ENCODE results near the gene AFAP1L2.
A peak's percentile ranks its signal among the peaks of the same experiment; 100 is the strongest.

AFAP1L2 gene

DNA sequence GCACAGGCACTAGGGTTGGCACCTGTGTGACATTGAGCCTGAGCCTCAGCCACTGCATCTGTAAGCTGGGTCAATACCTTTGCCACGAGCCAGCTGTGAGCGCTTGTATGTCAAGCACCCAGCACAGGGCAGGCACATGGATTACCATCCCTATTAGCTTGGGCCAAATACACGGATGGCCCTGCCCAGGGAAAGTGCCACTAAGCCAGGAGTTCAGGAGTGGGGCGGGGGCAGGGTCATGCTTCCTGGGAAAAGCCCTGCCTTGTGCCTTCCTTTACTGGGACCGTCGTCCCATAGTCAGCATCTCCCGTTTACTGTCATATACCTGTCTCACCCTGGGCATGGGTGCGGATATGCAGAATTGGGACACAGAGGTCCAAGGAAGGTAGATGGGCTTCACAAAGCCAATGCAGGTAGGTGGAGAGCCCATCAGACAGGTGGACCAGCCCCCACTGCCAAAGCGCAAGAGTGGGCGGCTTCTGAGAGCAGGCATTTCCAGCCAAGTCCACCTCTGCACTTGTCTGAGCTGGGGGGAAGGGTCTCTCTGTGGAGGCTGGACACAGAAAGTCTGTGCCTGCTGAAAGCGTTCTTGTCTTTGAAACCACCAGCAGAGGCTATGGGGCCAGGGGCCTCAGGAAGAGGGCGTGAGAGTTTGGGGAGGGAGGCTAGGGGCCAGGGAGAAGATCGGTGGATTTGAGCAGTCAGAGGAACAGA, 92.6 kb downstream of the AFAP1L2 start:
- DNase-seq (ENCODE audit: low read depth): no peak

DNA sequence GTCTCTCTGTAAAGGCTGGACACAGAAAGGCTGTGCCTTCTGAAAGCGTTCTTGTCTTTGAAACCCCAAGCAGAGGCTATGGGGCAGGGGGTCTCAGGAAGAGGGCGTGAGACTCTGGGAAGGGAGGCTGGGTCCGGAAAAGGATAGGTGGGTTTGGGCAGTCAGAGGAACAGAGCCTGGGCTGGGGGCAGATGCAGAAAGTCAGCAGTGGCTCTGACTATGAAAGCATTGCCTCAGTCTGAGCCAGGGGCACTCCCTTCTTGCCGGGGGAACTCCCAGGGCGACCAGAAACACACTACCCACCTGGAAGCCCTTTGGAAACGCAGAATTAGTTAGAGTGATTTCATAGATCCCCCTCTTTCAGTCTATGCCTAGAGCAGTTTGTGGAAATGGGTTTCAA, 93.3 kb downstream of the AFAP1L2 start:
- no peak for DNase-seq (ENCODE audit: low read depth)

DNA sequence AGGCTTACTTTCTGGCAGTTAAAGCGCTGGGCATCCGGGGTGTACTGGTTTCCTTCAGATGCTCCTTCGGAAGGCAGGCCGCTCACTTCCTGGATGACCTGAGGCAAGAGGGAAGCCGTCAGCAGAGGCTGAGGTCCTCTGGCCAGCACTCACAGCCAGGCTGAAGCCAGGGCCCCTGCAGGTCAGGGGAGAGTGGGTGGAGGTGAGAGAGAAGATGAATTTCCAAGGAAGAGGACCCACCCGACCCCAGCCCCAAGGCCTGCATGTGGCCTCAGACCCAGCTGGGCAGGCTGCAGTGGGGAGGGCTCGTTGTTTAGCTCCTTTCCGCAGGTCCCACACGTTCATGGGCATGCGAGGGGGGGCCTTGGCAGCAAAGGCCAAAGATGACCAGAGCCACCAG, 94.0 kb downstream of the AFAP1L2 start:
- no peak for DNase-seq (ENCODE audit: low read depth)

DNA sequence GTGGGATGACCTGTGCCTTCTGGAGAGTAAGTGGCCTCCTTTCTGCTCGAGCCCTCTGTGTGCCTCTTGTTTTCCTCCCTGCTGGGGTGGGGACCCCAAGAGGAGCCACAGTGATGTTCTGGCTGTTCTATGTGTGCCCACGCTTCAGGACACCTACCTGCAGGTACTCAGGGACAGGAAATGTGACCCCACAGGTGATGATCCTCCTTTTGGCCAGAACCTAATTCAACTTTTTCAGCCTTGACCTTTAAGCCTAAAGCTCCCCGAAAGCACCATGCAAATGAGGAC, 95.0 kb downstream of the AFAP1L2 start:
- DNase-seq (ENCODE audit: low read depth): no peak

DNA sequence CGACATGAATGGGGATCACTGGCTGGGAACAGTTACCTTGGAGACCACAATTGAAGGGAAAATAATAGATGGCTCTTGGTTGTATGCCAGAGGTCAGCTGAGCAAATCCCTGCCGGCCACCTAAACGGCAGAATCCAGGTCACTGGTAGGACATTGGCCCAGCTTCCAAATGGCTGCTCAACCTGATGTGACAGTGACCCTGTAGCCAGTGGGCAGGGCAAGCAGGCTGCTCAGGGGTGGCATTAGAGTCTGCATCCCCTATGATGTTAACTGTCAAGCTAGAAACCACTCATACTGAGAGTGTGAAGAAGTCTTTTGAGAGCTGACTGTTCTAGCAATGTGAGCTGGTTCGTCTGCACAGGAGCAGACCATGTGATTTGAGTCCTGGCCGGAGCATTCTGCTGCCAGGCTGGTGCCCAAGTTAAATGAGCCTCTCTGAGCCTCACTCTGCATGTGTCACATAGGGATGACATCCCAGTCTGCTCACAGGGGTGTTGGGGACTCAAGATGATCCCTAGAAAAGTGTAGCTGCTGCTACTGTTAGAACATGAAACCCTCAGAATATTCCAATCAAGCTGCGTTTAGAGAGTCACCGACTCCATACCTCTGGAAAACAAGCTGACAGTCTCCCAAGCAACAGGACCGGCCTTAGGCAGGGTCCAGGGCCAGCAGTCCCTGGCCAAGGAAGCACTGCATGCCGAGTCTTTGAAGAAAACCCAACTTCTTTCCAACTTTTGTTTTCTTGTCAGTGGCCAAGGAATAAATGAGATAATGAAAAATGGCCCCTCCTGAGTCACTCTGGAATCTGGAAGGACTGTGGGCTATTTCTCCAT, 95.6 kb downstream of the AFAP1L2 start:
- no peak for DNase-seq (ENCODE audit: low read depth)

DNA sequence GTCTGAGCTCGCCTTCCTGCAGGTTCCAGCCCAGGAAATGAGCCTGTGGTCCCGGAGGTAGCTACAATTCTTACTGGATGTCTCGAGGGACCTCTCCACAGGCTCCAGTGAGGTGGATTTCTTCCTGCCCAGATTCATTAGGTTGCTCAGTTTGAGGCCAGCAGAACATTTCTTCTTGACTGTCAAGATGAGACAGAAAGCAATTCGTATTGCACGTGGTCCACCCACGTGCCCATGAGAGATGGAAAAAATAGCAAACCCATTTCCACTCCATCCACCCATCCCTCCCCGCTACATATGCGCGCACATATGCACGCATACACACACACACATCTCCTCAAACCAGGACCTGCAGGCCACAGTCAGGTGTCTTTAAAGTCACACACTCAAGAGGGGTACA, 96.6 kb downstream of the AFAP1L2 start:
- DNase-seq (ENCODE audit: low read depth): no peak

DNA sequence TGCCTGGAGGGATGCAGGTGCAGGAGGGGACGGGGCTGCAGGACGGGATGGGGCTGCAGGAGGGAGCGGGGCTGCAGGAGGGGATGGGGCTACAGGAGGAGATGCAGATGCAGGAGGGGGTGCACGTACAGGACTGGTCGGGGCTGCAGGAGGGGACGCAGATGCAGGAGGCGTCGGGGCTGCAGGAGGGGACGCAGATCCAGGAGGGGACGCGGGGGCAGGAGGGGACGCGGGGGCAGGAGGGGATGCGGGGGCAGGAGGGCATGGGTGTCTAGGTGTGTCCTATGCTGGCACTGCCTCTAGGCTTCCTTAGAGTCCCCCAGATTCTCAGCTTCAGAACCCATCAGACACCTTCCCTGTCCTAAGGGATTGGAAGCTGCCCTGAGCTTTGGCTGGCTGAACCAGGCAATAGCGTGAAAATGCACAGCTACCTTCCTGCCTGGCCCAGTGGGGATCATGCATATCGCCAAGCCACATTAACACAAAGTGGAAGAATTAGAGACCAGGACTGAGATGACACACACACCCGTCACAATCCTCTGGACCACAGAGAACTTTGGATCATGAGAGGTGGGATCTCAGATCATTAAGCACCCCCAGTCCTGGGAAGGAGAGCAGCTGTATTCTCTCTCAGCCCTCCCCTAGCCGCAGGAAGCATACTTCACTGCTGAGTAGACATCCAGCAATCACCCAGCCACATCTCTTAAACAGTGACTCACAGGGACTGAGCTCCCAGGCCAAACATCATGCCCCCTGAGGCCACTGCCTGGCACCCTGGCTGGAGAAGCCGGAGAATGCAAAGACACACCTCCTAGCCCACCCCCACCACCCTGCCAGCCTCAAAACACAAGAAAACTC, 98.0 kb downstream of the AFAP1L2 start:
- DNase-seq (ENCODE audit: low read depth): no peak

DNA sequence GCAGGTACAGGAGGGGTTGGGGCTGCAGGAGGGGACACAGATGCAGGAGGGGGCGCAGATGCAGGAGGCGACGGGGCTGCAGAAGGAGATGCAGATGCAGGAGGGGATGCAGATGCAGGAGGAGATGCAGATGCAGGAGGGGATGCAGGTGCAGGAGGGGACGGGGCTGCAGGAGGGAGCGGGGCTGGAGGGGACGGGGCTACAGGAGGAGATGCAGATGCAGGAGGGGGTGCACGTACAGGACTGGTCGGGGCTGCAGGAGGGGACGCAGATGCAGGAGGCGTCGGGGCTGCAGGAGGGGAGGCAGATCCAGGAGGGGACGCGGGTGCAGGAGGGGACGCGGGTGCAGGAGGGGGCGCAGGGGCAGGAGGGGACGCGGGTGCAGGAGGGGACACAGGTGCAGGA, 98.8 kb downstream of the AFAP1L2 start:
- DNase-seq (ENCODE audit: low read depth): no peak

DNA sequence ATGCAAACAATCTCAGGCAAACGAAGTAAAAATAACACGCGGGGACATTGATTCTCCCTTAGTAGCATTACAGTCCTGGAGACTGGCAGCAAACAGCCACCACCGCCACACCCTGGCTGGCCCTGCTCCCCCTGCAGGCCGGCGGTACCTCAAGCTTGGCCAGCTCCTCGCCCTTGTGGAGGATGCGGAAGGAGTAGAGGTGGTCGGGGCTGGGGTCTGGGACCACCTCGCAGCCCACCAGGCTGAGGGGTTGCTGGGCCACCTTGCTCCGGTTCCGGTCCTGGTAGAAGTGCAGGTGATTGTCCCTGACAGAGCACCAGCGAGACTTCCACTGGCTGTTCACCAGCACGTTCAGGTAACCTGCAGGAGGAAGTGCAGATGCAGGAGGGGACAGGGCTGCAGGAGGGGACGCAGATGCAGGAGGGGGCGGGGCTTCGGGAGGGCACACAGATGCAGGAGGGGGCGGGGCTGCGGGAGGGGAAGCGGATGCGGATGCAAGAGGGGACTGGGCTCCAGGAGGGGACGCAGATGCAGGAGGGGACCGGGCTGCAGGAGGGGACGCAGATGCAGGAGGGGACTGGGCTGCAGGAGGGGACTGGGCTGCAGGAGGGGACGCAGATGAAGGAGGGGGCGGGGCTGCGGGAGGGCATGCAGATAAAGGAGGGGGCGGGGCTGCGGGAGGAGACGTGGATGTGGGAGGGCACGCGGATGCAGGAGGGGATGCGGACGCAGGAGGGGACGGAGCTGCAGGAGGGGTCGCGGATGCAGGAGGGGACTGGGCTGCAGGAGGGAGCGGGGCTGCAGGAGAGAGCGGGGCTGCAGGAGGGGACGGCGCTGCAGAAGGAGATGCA, 99.5 kb downstream of the AFAP1L2 start:
- DNase-seq (ENCODE audit: low read depth): peak; percentile 29

DNA sequence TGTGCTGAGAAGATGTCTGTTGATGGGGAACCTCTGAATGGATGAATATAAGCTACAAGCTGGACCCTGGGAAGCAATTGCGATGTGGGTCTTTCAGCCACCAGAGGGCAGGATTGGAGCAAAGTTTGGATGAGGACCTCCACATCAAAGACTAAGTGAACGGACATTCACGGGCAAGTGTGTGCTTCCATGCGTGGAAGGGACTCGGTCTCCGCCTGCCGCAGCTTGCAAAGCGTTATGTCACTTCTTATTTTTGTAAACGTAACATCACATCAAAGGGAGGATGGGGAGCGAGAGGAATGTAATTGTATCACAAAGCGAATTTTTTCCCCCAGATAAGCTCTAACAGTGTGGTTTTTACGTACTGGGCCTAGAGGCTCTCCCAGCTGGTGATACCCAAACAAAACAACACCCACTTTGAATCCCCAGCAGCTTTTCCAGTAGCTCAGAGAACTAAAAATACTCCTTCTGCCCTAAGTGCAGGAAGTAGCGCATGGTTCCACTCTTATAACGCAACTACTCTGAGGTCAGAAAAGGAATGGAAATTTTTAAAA, 100.2 kb downstream of the AFAP1L2 start:
- DNase-seq (ENCODE audit: low read depth): peak; percentile 55

DNA sequence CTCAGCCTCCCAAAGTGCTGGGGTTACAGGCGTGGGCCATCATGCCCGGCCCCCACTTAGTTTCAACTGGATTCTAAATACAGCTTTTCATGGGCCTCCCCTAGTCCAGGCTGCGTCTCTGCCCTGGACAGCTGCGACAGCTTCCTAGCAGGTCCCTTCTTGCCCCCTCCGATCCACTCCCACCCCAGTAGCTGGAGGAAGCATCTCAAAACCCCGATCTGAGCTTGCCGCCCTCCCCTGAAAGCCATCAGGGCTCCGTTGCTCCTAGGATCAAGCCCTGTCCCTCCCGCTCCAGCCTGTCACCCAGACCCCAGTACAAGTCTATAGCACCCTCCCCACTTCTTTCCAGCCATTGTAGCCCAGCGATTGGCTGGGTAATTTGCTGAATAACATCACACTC, 100.7 kb downstream of the AFAP1L2 start:
- no peak for DNase-seq (ENCODE audit: low read depth)

DNA sequence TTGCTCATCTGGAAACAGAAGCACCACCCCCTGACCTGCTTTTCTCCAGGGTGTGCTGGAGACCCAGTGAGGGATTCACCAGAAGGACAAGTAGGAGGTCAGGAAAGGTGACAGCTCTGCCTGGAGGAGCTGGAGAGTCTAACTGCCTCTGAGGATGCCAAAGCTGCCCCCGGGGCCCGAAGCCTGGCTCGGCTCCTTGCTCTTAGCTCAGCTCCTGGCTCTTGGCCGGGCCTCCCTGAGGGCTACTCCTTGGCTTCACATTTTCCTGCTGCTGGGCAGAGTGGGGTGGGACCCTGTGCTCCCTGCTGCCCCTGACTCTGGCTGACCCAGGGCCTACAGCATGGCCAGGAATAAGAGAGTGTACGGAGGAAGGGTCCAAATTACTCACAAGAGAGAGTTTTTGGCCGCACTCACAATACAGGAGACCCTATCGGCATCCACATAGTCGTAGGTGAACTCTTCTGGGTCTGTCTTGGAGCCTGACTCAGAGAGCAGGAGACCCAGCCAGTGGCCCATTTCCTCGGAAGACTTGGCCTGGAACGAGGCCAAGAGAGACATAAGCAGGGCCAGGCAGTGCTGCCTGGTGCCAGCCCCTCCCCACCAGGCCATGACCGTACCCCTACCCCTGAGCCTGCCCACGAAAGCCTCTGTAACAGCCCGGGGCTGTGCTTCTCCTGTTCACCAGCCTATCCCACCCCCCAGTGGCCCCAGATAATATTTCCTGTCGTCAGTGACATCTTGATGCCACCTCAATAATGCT, 102.2 kb downstream of the AFAP1L2 start:
- no peak for DNase-seq (ENCODE audit: low read depth)

DNA sequence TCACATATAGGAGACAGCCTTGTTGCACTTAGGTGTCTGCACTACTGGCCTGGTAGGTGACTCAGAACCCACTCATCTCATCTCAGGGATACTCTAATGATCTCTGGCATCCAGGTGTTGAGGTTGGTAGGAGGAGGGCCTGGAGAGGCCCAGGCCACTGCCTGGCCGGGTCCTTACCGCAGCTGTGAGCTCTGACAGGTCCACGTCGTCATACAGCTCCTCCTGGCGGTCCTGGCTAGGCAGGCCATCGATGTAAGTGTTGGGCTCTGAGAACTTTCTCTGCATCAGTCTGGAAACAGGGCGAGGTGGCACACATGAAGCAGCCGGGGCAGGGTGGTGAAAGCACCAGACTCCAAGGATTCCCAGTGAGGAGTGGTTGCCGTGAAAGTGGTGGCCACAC, 103.1 kb downstream of the AFAP1L2 start:
- no peak for DNase-seq (ENCODE audit: low read depth)

DNA sequence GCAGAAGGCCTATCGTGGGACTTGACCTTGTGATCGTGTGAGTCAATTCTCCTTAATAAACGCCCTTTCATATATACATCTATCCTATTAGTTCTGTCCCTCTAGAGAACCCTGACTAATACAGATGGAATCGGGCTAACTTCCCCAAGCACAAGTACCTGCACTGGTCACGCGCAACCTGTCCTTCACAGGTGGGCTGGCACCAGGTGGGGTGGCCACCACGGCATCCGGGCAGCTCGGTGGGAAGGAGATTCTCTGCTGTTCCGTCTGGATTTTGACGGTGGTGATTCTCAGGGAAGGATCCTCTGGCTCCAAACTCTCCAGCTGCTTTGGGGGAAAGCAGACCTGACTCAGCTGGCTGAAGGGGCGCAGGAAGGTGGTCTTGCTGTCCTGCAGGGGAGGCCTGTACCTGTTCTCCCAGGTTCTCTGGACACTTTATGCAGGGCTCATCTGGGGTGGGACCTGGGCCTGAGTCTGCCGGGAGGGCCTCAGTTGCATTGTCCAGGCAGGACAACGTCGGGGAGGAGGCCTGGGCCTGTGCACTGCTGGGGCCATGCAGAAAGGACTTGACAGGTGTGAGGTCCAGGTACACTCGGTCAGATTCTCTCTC, 104.2 kb downstream of the AFAP1L2 start:
- DNase-seq (ENCODE audit: low read depth): no peak

DNA sequence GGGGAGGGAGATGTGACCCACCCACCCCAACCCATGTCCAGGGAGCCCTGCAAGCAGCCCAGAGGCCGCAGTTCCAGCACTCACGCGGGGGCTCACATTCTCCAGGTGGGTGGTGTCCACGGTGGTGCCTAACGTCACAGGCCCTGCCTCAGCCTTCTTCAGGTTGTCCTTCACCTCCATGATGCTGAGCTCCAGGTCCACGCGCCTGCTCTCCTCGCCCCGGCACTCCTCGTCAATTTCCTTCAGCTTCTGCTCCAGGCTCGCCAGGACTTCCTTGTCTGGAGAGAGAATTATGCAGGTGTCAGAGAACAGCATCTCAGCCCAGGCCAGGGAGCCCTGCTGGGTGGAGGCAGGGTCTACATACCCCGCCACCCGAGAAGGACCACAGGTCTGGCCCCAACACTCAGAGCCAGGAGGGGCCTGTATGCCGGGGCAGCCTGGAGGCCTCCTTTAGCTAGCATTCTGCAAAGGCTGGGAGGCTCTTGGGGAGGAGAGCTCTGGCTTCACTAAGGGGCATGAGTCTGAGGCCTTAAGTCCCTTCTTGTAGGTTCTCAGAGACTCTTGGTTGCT, 107.1 kb downstream of the AFAP1L2 start:
- DNase-seq (ENCODE audit: low read depth): no peak

DNA sequence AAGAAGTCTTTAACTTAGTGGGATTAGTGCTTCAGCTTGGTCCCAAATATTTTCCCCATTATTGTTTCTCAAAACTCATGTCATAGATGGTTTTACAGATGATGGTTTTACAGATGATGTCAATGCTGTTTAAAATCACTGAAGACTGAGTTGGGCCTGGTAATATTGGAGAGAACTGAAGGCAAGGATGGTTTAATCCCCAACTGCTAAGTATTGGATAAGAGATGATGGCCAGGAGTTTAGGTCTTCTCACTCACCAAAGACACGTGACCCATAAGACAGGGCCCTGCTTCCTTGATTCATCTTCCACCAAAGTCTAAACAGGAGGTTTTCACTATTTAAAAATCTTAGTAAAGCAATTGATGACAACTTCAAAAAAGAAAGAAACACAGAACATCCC, 108.9 kb downstream of the AFAP1L2 start:
- no peak for DNase-seq (ENCODE audit: low read depth)

DNA sequence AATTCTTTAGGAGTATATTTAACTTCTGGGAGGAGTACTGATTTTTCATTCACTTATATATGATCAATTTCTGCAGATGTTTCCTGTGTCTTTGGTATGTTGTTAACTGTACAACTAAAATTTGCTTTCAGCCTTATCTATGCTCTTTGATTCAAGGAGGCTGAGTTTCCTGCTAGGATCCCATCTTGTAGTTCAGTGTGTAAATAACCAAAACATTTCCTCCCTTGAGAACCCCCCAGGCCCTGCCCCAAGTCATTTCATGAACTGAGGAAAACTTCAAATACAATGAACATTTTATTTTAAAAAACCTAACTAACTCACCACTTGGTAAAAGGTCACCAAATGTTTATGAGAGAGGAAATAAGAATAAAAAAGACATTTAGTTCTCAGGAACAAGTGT, 109.8 kb downstream of the AFAP1L2 start:
- DNase-seq (ENCODE audit: low read depth): no peak

DNA sequence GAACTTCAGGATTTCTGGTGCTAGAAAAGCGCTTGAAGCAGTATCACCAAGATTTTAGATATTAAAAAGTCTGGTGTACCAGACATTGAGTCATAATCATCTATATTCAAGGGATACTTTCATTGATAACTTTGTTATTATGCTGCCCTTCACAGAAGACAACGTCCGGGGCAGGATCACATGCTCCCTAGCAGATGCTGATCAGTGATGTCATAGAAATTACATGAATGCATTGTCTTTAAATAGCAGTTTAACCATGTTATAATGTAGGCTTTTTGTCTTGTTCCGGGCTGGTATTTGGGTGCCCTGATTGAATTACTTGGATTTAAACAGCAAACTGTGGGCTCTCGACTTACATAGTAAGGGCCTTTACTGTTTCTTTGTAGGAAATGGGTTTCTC, 111.2 kb downstream of the AFAP1L2 start:
- DNase-seq (ENCODE audit: low read depth): no peak

DNA sequence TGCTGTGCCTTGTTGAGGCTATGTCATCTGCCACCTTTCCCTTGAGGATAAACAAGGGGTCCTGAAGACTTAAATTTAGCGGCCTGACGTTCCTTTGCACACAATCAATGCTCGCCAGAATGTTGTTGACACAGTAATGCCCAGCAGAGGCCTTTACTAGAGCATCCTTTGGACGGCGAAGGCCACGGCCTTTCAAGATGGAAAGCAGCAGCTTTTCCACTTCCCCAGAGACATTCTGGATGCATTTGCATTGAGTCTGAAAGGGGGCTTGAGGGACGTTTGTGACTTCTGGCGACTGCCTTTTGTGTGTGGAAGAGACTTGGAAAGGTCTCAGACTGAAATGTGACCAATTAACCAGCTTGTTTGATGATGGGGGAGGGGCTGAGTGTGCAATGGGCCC, 112.8 kb downstream of the AFAP1L2 start:
- DNase-seq (ENCODE audit: low read depth): no peak

DNA sequence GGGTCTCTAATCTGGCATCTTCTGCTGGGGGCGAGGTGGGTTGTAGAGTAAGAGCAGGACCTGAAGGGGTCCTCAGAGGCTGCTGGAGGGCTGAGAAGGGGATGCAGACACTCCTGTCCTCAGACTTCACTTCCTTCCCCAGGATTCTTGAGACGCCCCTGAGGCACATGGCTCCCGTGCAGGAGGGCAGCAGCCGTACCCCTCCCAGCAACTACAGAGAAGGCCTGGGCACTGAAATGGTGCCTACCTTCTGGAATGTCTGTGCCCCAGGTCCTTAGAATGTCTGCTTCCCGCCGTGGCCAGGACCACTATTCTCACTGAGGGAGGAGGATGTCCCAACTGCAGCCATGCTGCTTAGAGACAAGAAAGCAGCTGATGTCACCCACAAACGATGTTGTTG, 113.2 kb downstream of the AFAP1L2 start:
- DNase-seq (ENCODE audit: low read depth): no peak
